Fibroblast of lung (primary cell): ENCODE measurements around the gene SLC5A10.

Experiments
- CTCF ChIP-seq, 2 donors: IDR thresholded peaks in 1 of 2; conservative IDR thresholded peaks in 1 of 2; 1 replicate in 1 of 2; 2 replicates in 1 of 2; pipeline ENCODE4 v1.5.1; 2011 to 2012; ENCODE audit warnings: low read length in 2 of 2, control low read depth in 1 of 2, inconsistent platforms in 1 of 2, low read depth in 1 of 2, mild to moderate bottlenecking in 1 of 2
- EZH2 ChIP-seq: IDR thresholded peaks from 2 replicates; pipeline ENCODE4 v1.5.1; 2012; ENCODE audit warnings: low read length, control low read depth, mild to moderate bottlenecking; ENCODE audit errors: missing control alignments

- TF ChIP-seq CTCF (conservative IDR thresholded peaks at IDR 0.05 in 1 of 2, IDR thresholded peaks at IDR 0.05 in 1 of 2; ENCODE audit: low read depth in 1 of 2, low read length in 2 of 2), result no peak
- no peak for TF ChIP-seq EZH2
These were observed 61.3 kb downstream of the SLC5A10 start for GRCh38 chr17:19013226-19013625.
